ENCODE results near the gene ZNF140. TPM values are rescaled to one million over a fixed set of nuclear protein-coding genes. Genes with fewer than 3 reads are reported as not detected.

The ZNF140 gene
- polyA plus RNA-seq, 4 donors = 33.7 to 44.3 (median 38.5) TPM

- DNase-seq (ENCODE audit: low read depth in 4 of 4, low spot score in 2 of 4) = peak in 1 of 4 donors; percentile 21
Measured at GRCh38 chr12:133129368-133130037, 48.8 kb downstream of the ZNF140 start.

GRCh38 chr12:133130038-133130807, 49.5 kb downstream of the ZNF140 start, which contains the start of the genes ZNF10 and ZNF891:
TSS of gene ZNF10 (plus strand) at chr12:133130627. CDS start at chr12:133144493, 13,866 bp downstream.
TSS of gene ZNF891 (minus strand) at chr12:133130274. CDS start at chr12:133121918, 8,356 bp downstream.
- DNase-seq (ENCODE audit: low read depth in 4 of 4, low spot score in 2 of 4) = peak; percentile 85 to 91 (median 87)

GRCh38 chr12:133130808-133131128, 50.0 kb downstream of the ZNF140 start:
- DNase-seq (ENCODE audit: low read depth in 4 of 4, low spot score in 2 of 4) = peak in 1 of 4 donors; percentile 73

GRCh38 chr12:133135747-133136146, 55.0 kb downstream of the ZNF140 start:
- no peak for DNase-seq (ENCODE audit: low read depth in 4 of 4, low spot score in 2 of 4)

GRCh38 chr12:133145981-133146380, 65.3 kb downstream of the ZNF140 start:
- DNase-seq (ENCODE audit: low read depth in 4 of 4, low spot score in 2 of 4) = no peak

- no peak for DNase-seq (ENCODE audit: low read depth in 4 of 4, low spot score in 2 of 4)
Measured at GRCh38 chr12:133156125-133156690, 75.5 kb downstream of the ZNF140 start.

Other genes starting within 250 kb of the ZNF140 start
- 10 to 100 TPM; 19.5 to 30.5 (median 25.2) TPM for gene CHFR, start 193.3 kb upstream of the ZNF140 start, polyA plus RNA-seq (ENCODE audit: insufficient read length in 4 of 4)
- gene ZNF605, start 124.6 kb upstream of the ZNF140 start, polyA plus RNA-seq (ENCODE audit: insufficient read length in 4 of 4) = 10 to 100 TPM; 20.5 to 31.1 (median 26.1) TPM
- 10 to 100 TPM; 10.2 to 18.6 (median 14.1) TPM for gene ZNF26, start 94.6 kb upstream of the ZNF140 start, polyA plus RNA-seq (ENCODE audit: insufficient read length in 4 of 4)
- 10 to 100 TPM; 60.1 to 89.0 (median 75.8) TPM for gene ZNF84, start 43.4 kb upstream of the ZNF140 start, polyA plus RNA-seq (ENCODE audit: insufficient read length in 4 of 4)
- gene ZNF891, start 49.4 kb downstream of the ZNF140 start, polyA plus RNA-seq (ENCODE audit: insufficient read length in 4 of 4) = 1 to 10 TPM; 2.6 to 9.3 (median 5.5) TPM
- 10 to 100 TPM; 16.9 to 34.4 (median 21.8) TPM for gene ZNF10, start 49.7 kb downstream of the ZNF140 start, polyA plus RNA-seq (ENCODE audit: insufficient read length in 4 of 4)
- gene ZNF268, start 100.6 kb downstream of the ZNF140 start, polyA plus RNA-seq (ENCODE audit: insufficient read length in 4 of 4) = 10 to 100 TPM; 28.9 to 38.3 (median 32.6) TPM
- gene ANHX, start 155.0 kb downstream of the ZNF140 start, polyA plus RNA-seq (ENCODE audit: insufficient read length in 4 of 4) = not detected

Measured in left renal cortex interstitium (tissue), 4 donors.